HepG2 (cell line): ENCODE results near the gene CER1.

Experiments
- ATF2 ChIP-seq: sonication (generic); formaldehyde crosslinking; IDR thresholded peaks from 2 replicates; pipeline ENCODE4 v1.4.0; 2020; ENCODE audit warnings: missing genetic modification reagents
- CBX1 ChIP-seq: IDR thresholded peaks from one replicate; pipeline ENCODE4 v1.6.1; 2016; ENCODE audit warnings: antibody characterized with exemption, low read depth
- CTCF ChIP-seq: sonication (generic); formaldehyde crosslinking; IDR thresholded peaks from 2 replicates; pipeline ENCODE4 v1.5.0; 2020; ENCODE audit warnings: mild to moderate bottlenecking, missing genetic modification reagents, moderate library complexity
- PBX3 ChIP-seq: sonication (generic); formaldehyde crosslinking; IDR thresholded peaks from 2 replicates; pipeline ENCODE4 v1.8.1; 2023; ENCODE audit warnings: missing genetic modification reagents, inconsistent platforms, borderline replicate concordance
- POLR2AphosphoS5 ChIP-seq: IDR thresholded peaks from 2 replicates; pipeline ENCODE4 v1.6.1; 2012; ENCODE audit warnings: low read depth, low read length
- SRSF9 ChIP-seq: fragments of 200-400 bp; formaldehyde crosslinking; IDR thresholded peaks from 2 replicates; pipeline ENCODE4 v1.6.1; 2018; ENCODE audit warnings: borderline replicate concordance, mild to moderate bottlenecking, low read depth, low read length; ENCODE audit not compliant: insufficient read depth, poor library complexity, severe bottlenecking
- TOE1 ChIP-seq: sonication (generic); formaldehyde crosslinking; IDR thresholded peaks from 2 replicates; pipeline ENCODE4 v1.4.0; 2020; ENCODE audit warnings: mild to moderate bottlenecking, missing genetic modification reagents
- ZNF629 ChIP-seq: sonication (generic); formaldehyde crosslinking; conservative IDR thresholded peaks from 2 replicates; pipeline ENCODE4 v1.5.0; 2020; ENCODE audit warnings: missing genetic modification reagents
- TF ChIP-seq, protein P1 (sequence below): sonication (generic); formaldehyde crosslinking; IDR thresholded peaks from 2 replicates; pipeline ENCODE4 v1.4.0; 2020; ENCODE audit warnings: missing genetic modification reagents, mild to moderate bottlenecking, borderline replicate concordance

DNA sequence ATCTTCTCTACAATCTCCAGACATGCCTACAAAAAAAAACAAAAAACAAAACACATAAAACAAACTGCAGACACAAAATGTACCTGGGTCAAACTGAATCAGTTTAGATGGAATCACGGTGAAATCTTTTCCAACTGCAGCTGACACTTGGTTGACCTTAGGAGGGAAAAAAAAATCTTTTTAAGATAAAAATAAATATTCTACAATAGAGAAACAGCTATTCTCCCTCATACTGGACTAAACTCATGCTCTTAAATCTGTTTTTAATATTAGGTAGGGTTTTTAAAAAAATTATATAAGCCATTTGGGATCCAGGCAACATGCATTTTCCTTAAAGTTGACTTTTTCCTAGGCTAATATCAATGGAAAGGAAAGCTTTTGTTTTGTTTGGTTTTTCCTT lies 33.8 kb upstream of the CER1 start:
- TF ChIP-seq ZNF629 (CRISPR knock-in tag), result no peak
- no peak for TF ChIP-seq TOE1
- TF ChIP-seq CTCF, result no peak
- TF ChIP-seq, protein P1, sequence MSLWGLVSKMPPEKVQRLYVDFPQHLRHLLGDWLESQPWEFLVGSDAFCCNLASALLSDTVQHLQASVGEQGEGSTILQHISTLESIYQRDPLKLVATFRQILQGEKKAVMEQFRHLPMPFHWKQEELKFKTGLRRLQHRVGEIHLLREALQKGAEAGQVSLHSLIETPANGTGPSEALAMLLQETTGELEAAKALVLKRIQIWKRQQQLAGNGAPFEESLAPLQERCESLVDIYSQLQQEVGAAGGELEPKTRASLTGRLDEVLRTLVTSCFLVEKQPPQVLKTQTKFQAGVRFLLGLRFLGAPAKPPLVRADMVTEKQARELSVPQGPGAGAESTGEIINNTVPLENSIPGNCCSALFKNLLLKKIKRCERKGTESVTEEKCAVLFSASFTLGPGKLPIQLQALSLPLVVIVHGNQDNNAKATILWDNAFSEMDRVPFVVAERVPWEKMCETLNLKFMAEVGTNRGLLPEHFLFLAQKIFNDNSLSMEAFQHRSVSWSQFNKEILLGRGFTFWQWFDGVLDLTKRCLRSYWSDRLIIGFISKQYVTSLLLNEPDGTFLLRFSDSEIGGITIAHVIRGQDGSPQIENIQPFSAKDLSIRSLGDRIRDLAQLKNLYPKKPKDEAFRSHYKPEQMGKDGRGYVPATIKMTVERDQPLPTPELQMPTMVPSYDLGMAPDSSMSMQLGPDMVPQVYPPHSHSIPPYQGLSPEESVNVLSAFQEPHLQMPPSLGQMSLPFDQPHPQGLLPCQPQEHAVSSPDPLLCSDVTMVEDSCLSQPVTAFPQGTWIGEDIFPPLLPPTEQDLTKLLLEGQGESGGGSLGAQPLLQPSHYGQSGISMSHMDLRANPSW, result no peak
- no peak for TF ChIP-seq POLR2AphosphoS5
- TF ChIP-seq ATF2 (CRISPR knock-in tag), result no peak
- no peak for TF ChIP-seq SRSF9
- no peak for TF ChIP-seq CBX1
- no peak for TF ChIP-seq PBX3 (CRISPR knock-in tag)
